Mammary epithelial cell (primary cell): ENCODE data around the gene CDCA7.
"Not testable (repeated sequence)": the region's sequence is repeated elsewhere in the genome, so short reads cannot be mapped to it uniquely, and the experiment has no call there.

Experiments used
- EZH2 ChIP-seq: IDR thresholded peaks from 2 replicates; pipeline ENCODE4 v1.6.1; 2012; ENCODE audit warnings: low read length, inconsistent platforms, borderline replicate concordance
- TF ChIP-seq, protein P1 (sequence below), 2 donors: IDR thresholded peaks in 1 of 2; conservative IDR thresholded peaks in 1 of 2; 2 replicates each; pipeline ENCODE4 v1.5.1; 2011 to 2012; ENCODE audit warnings: inconsistent platforms in 2 of 2, low read length in 2 of 2, mild to moderate bottlenecking in 2 of 2, control low read depth in 1 of 2, low read depth in 1 of 2; ENCODE audit not compliant: insufficient read depth in 1 of 2; ENCODE audit errors: extremely low read depth in 1 of 2

DNA sequence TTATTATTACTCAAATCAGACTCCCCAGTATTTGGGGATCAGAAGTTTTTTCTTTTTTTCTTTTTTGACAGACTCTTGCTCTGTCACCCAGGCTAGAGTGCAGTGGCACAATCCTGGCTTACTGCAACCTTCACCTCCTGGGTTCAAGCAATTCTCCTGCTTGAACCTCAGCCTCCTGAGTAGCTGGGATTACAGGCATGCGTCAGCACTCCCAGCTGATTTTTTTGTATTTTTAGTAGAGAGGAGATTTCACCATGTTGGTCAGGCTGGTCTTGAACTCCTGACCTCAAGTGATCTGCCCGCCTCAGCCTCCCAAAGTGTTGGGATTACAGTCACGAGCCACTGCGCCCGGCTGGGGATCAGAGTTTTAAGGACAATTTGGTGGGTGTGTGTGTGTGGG is 45.3 kb upstream of the CDCA7 start:
- TF ChIP-seq, protein P1, sequence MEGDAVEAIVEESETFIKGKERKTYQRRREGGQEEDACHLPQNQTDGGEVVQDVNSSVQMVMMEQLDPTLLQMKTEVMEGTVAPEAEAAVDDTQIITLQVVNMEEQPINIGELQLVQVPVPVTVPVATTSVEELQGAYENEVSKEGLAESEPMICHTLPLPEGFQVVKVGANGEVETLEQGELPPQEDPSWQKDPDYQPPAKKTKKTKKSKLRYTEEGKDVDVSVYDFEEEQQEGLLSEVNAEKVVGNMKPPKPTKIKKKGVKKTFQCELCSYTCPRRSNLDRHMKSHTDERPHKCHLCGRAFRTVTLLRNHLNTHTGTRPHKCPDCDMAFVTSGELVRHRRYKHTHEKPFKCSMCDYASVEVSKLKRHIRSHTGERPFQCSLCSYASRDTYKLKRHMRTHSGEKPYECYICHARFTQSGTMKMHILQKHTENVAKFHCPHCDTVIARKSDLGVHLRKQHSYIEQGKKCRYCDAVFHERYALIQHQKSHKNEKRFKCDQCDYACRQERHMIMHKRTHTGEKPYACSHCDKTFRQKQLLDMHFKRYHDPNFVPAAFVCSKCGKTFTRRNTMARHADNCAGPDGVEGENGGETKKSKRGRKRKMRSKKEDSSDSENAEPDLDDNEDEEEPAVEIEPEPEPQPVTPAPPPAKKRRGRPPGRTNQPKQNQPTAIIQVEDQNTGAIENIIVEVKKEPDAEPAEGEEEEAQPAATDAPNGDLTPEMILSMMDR (conservative IDR thresholded peaks at IDR 0.05 in 1 of 2, IDR thresholded peaks at IDR 0.05 in 1 of 2; ENCODE audit: extremely low read depth in 1 of 2, insufficient read depth in 1 of 2, low read depth in 1 of 2, low read length in 2 of 2), result not testable (repeated sequence)
- TF ChIP-seq EZH2, result not testable (repeated sequence)
